HepG2 (cell line): ENCODE data around the gene SH3TC2. TPM values are rescaled to one million over a fixed set of nuclear protein-coding genes. Genes with fewer than 3 reads are reported as not detected.

Experiments
- ATAC-seq: fragments of 200-7000 bp; cut with Tn5 transposase; 3 replicates; pipeline ENCODE4 v1.9.1; 2020; ENCODE audit warnings: mild to moderate bottlenecking, moderate library complexity
- BruUV-seq: library from RNA; stranded (reverse); fragments of 400-500 nt; replicated peaks from 2 replicates; lab custom pipeline; 2021; lab: Mats Ljungman, UMichigan
- CTCF ChIA-PET: fragments of 300-600 bp; formaldehyde crosslinking; extraction: SDS; loops from one replicate; lab custom pipeline; 2021; ENCODE audit warnings: low total read pairs, inconsistent platforms, low intra/inter-chr PET ratio; lab: Yijun Ruan, JAX
- POLR2A ChIA-PET: fragments of 350-600 bp; sonication (Branson Sonifier 250); formaldehyde crosslinking; loops from one replicate; lab custom pipeline; 2020; ENCODE audit warnings: antibody characterized with exemption, inconsistent platforms; lab: Yijun Ruan, JAX
- DNase-seq: peaks from one replicate; pipeline ENCODE4 v3.0.0-alpha.2; 2015; ENCODE audit warnings: low spot score
- FAIRE-seq: peaks from 3 replicates; lab custom pipeline; 2011; peaks lifted over from hg19 to GRCh38; lab: Jason Lieb, UNC
- H2AFZ ChIP-seq: one replicate; pipeline ENCODE4 v1.6.1; 2011; ENCODE audit warnings: low read length, inconsistent platforms
- H3K27ac ChIP-seq: fragments of 300-600 bp; 3 replicates; pipeline ENCODE4 v1.8.0; 2011; ENCODE audit warnings: mixed run types, mild to moderate bottlenecking, mixed read lengths, low read length, inconsistent platforms; ENCODE audit not compliant: insufficient read depth; ENCODE audit errors: extremely low read length
- H3K27me3 ChIP-seq, 2 experiments: fragments of 200-600 bp in 1 of 2; 2 replicates in 1 of 2; 3 replicates in 1 of 2; pipeline versions ENCODE4 v1.6.0 to v1.8.0; 2011; ENCODE audit warnings: low read length in 2 of 2, mild to moderate bottlenecking in 2 of 2, moderate library complexity in 2 of 2, inconsistent platforms in 1 of 2; ENCODE audit not compliant: insufficient read depth in 2 of 2, control insufficient read depth in 1 of 2
- H3K36me3 ChIP-seq, 2 experiments: fragments of 200-600 bp in 1 of 2; replicated peaks in 1 of 2; 2 replicates in 1 of 2; 3 replicates in 1 of 2; pipeline versions ENCODE4 v1.5.1 to v1.8.0; 2011; ENCODE audit warnings: low read length in 2 of 2, inconsistent platforms in 1 of 2; ENCODE audit not compliant: insufficient read depth in 2 of 2, control insufficient read depth in 1 of 2
- H3K4me1 ChIP-seq: 2 replicates; pipeline ENCODE4 v1.5.1; 2012; ENCODE audit warnings: low read length, inconsistent platforms; ENCODE audit not compliant: insufficient read depth
- H3K4me2 ChIP-seq: 2 replicates; pipeline ENCODE4 v1.6.0; 2011; ENCODE audit warnings: low read depth, low read length, inconsistent platforms
- H3K4me3 ChIP-seq, 3 experiments: fragments of 200-600 bp in 1 of 3; sonication (generic), shearing (Covaris generic) in 1 of 3; replicated peaks in 1 of 3; 2 replicates each; pipeline ENCODE4 v1.5.1; 2011 to 2016; ENCODE audit warnings: low read length in 3 of 3, inconsistent platforms in 2 of 3, low read depth in 2 of 3, mild to moderate bottlenecking in 2 of 3, control low read depth in 1 of 3, mixed read lengths in 1 of 3; ENCODE audit not compliant: insufficient read depth in 1 of 3
- H3K79me2 ChIP-seq: one replicate; pipeline ENCODE4 v1.6.1; 2011; ENCODE audit warnings: low read length, inconsistent platforms; ENCODE audit not compliant: insufficient read depth
- H3K9ac ChIP-seq: 2 replicates; pipeline ENCODE4 v1.6.0; 2011; ENCODE audit warnings: mild to moderate bottlenecking, low read depth, low read length, inconsistent platforms; ENCODE audit not compliant: insufficient read depth
- H3K9me3 ChIP-seq: 2 replicates; pipeline ENCODE4 v1.5.1; 2012; ENCODE audit warnings: mild to moderate bottlenecking, low read length
- H4K20me1 ChIP-seq: 2 replicates; pipeline ENCODE4 v1.6.0; 2011; ENCODE audit warnings: inconsistent platforms, mild to moderate bottlenecking, low read length, moderate library complexity; ENCODE audit not compliant: insufficient read depth
- GTF2F1 ChIP-seq: fragments of 150-350 bp; IDR thresholded peaks from 2 replicates; pipeline ENCODE4 v1.6.1; 2014; ENCODE audit warnings: low read length
- PRPF4 ChIP-seq: fragments of 200-400 bp; formaldehyde crosslinking; IDR thresholded peaks from 2 replicates; pipeline ENCODE4 v1.6.1; 2016; ENCODE audit warnings: low read length, low read depth; ENCODE audit not compliant: poor library complexity, severe bottlenecking
- REXO4 ChIP-seq: sonication (generic); formaldehyde crosslinking; IDR thresholded peaks from 2 replicates; pipeline ENCODE4 v1.8.0; 2022; ENCODE audit warnings: missing genetic modification reagents, mild to moderate bottlenecking, borderline replicate concordance
- SSRP1 ChIP-seq: IDR thresholded peaks from 2 replicates; pipeline ENCODE4 v1.6.1; 2016; ENCODE audit warnings: control low read depth
- ZNF383 ChIP-seq: sonication (generic); formaldehyde crosslinking; IDR thresholded peaks from 2 replicates; pipeline ENCODE4 v1.4.0; 2020; ENCODE audit warnings: missing genetic modification reagents, mild to moderate bottlenecking, borderline replicate concordance
- ZNF496 ChIP-seq: sonication (generic); formaldehyde crosslinking; IDR thresholded peaks from 2 replicates; pipeline ENCODE4 v1.8.1; 2023; ENCODE audit warnings: mild to moderate bottlenecking, moderate library complexity, missing genetic modification reagents; ENCODE audit not compliant: insufficient replicate concordance
- ZNF570 ChIP-seq: sonication (generic); formaldehyde crosslinking; IDR thresholded peaks from 2 replicates; pipeline ENCODE4 v1.4.0; 2020; ENCODE audit warnings: mild to moderate bottlenecking, missing genetic modification reagents, borderline replicate concordance
- ZNF672 ChIP-seq: sonication (generic); formaldehyde crosslinking; IDR thresholded peaks from 2 replicates; pipeline ENCODE4 v1.8.1; 2022; ENCODE audit warnings: missing genetic modification reagents
- ZNF709 ChIP-seq: sonication (generic); formaldehyde crosslinking; IDR thresholded peaks from 2 replicates; pipeline ENCODE4 v1.5.0; 2020; ENCODE audit warnings: mild to moderate bottlenecking, missing genetic modification reagents
- WGBS: methylation state at CpG from one replicate; pipeline ENCODE4 v1.1.6; 2017; ENCODE audit warnings: low lambda C conversion rate; 5-methylcytosine and 5-hydroxymethylcytosine counted together
- in situ Hi-C: cut with HindIII; loops from 2 replicates; pipeline ENCODE4 v1.10.0; 2017; ENCODE audit warnings: low pct_unique_long_range_greater_than_20kb; ENCODE audit not compliant: extremely low pct_ligation_motif_present
- intact Hi-C: fragments of 100-400 bp; cut with micrococcal nuclease; formaldehyde crosslinking; loops from one replicate; pipeline ENCODE4 v1.10.0; 2022; ENCODE audit not compliant: unreplicated experiment
- polyA plus RNA-seq, 8 experiments: library from polyadenylated mRNA; depleted of rRNA in 3 of 8; stranded (reverse) in 7 of 8; unstranded in 1 of 8; fragments of >200 nt; fragmentation: Illumina TruSeq in 4 of 8; extraction: Trizol in 4 of 8; gene quantifications; 2 replicates each; pipeline versions ENCODE4 v1.2.1 to v1.2.3, GENCODE V29; 2011 to 2016; ENCODE audit warnings: low read depth in 4 of 8, missing spikeins in 1 of 8, mixed read lengths in 1 of 8; ENCODE audit not compliant: insufficient read depth in 1 of 8
- total RNA-seq, 5 experiments: library from RNA; depleted of rRNA; stranded (reverse); fragments of >200 nt; fragmentation: Illumina TruSeq; extraction: Trizol; gene quantifications; 2 replicates each; pipeline ENCODE4 v1.2.3, GENCODE V29; 2016; ENCODE audit warnings: low read depth in 1 of 5
- TF ChIP-seq, protein P1 (sequence below): sonication (generic); formaldehyde crosslinking; conservative IDR thresholded peaks from 2 replicates; pipeline ENCODE4 v1.4.0; 2020; ENCODE audit warnings: missing genetic modification reagents

The SH3TC2 gene
- total and polyA plus RNA-seq, 2 of the 13 experiments (the other 11 are each of a cell fraction or from before 2014, with no cell fraction given), result 0.34 to 0.71 TPM

DNA sequence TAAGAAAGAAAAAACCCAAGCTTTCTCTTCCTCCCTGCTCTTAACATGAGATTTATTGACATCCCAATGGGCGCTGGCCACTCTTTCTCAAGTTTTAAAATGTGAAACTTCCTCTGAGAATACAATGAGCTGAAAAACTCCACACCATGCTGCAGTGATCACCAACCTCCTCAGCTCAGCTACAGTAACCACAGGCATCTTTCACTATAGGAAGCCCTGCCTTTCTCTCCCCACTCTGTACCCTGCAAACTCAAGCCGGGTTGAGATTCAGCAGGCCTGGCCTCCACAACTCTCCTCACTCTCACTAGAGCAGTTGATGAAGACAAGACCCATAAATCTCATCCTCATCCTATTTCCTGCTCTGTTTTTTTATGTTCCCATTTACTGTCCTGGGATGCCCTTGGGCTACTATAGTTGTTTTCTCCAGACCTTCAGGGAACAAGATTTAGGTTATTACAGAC, 48.3 kb downstream of the SH3TC2 start:
- no TSS peak for BruUV-seq
- FAIRE-seq (no peak), ATAC-seq (no peak), DNase-seq (no peak)
- intact Hi-C loops, result no loop called here
- Histone ChIP-seq H3K36me3 (no peaks in the 10 kb centered on the region), H3K9me3 (no peaks in the 10 kb centered on the region), H3K4me3 (no peak overlapping the region), H3K4me1 (no peaks in the 10 kb centered on the region), H3K4me2 (no peak overlapping the region), H3K79me2 (no peaks in the 10 kb centered on the region), H4K20me1 (no peaks in the 10 kb centered on the region), H2AFZ (no peak overlapping the region), H3K27ac (no peak overlapping the region), H3K27me3 (no peaks in the 10 kb centered on the region), H3K9ac (no peak overlapping the region)
- in situ Hi-C loops, result no loop called here
- TF ChIP-seq ZNF672 (no peak), ZNF496 (CRISPR knock-in tag) (no peak), ZNF570 (CRISPR knock-in tag) (no peak), SSRP1 (CRISPR knock-in tag) (no peak), REXO4 (no peak), PRPF4 (no peak), ZNF383 (no peak), ZNF709 (no peak), GTF2F1 (no peak)
- TF ChIP-seq, protein P1, sequence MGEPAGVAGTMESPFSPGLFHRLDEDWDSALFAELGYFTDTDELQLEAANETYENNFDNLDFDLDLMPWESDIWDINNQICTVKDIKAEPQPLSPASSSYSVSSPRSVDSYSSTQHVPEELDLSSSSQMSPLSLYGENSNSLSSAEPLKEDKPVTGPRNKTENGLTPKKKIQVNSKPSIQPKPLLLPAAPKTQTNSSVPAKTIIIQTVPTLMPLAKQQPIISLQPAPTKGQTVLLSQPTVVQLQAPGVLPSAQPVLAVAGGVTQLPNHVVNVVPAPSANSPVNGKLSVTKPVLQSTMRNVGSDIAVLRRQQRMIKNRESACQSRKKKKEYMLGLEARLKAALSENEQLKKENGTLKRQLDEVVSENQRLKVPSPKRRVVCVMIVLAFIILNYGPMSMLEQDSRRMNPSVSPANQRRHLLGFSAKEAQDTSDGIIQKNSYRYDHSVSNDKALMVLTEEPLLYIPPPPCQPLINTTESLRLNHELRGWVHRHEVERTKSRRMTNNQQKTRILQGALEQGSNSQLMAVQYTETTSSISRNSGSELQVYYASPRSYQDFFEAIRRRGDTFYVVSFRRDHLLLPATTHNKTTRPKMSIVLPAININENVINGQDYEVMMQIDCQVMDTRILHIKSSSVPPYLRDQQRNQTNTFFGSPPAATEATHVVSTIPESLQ, result no peak
- WGBS, result 67% methylated on average over 2 of the region's 2 CpGs
- ChIA-PET CTCF (no interaction called here), POLR2A (no interaction called here)
